ENCODE measurements around the gene RELCH. TPM values are rescaled to one million over a fixed set of nuclear protein-coding genes. Genes with fewer than 3 reads are reported as not detected.

The RELCH gene
- total RNA-seq, 1 experiment from 2014 or later, result 21.6 TPM

GRCh38 chr18:62332964-62333695, 146.1 kb downstream of the RELCH start:
- H3K27me3 ChIP-seq (ENCODE audit: low read length), result no peaks in the 10 kb centered on the region
- no peak for TF ChIP-seq EZH2phosphoT487 (IDR thresholded peaks at IDR 0.05; ENCODE audit: borderline replicate concordance, low read length)
- TF ChIP-seq EZH2 (IDR thresholded peaks at IDR 0.05; ENCODE audit: low read length, unreplicated experiment), result no peak
- TF ChIP-seq CTCF (conservative IDR thresholded peaks at IDR 0.05; ENCODE audit: low read depth, low read length), result no peak
- H3K27ac ChIP-seq (ENCODE audit: low read length), result no peak overlapping the region
- intact Hi-C loops (cut with micrococcal nuclease), result no loop called here
- BruUV-seq (replicated peaks), result no TSS peak
- peaks cover 3% of the 10 kb centered on the region for H3F3A ChIP-seq (ENCODE audit: low read length, unreplicated experiment)
- H3K4me1 ChIP-seq (ENCODE audit: insufficient read depth, low read length), result peaks cover 79% of the 10 kb centered on the region
- ATAC-seq (no peak), DNase-seq (no peak)
- H3K9ac ChIP-seq (ENCODE audit: low read length), result no peak overlapping the region
- no peak overlapping the region for H2AFZ ChIP-seq (ENCODE audit: low read length)
- H3K9me2 ChIP-seq (replicated peaks; ENCODE audit: low read length), result no peaks in the 10 kb centered on the region
- ChIA-PET CTCF (no interaction called here), POLR2A (ENCODE audit: unreplicated experiment) (no interaction called here)
- H3K36me3 ChIP-seq (ENCODE audit: low read depth, low read length), result no peaks in the 10 kb centered on the region; the same call in 1 of the 2 replicates
- peaks cover 89% of the 10 kb centered on the region for H3K79me2 ChIP-seq (ENCODE audit: low read length)
- no peaks in the 10 kb centered on the region for H3K9me3 ChIP-seq (ENCODE audit: low read length)
- no peak overlapping the region for H3K4me3 ChIP-seq (ENCODE audit: low read length)
- peak overlapping the region; percentile 84; the same call in 1 of the 2 replicates for H3K4me2 ChIP-seq (ENCODE audit: low read length)
- H4K20me1 ChIP-seq (ENCODE audit: low read length), result 0 out of 2 replicates have a peak, but pooled peaks cover under 1% of the 10 kb centered on the region

GRCh38 chr18:62334120-62334519, 147.1 kb downstream of the RELCH start:
- Histone ChIP-seq H3K4me1 (ENCODE audit: insufficient read depth, low read length) (peaks cover 76% of the 10 kb centered on the region), H3K4me3 (ENCODE audit: low read length) (peak overlapping the region; percentile 44), H3K9me3 (ENCODE audit: low read length) (no peaks in the 10 kb centered on the region), H3K36me3 (ENCODE audit: low read depth, low read length) (no peaks in the 10 kb centered on the region; the same call in 1 of the 2 replicates), H3K9ac (ENCODE audit: low read length) (peak overlapping the region; percentile 21; the same call in 1 of the 2 replicates), H3K27me3 (ENCODE audit: low read length) (no peaks in the 10 kb centered on the region), H3F3A (ENCODE audit: low read length, unreplicated experiment) (peaks cover 3% of the 10 kb centered on the region), H3K79me2 (ENCODE audit: low read length) (peaks cover 83% of the 10 kb centered on the region), H3K9me2 (replicated peaks; ENCODE audit: low read length) (no peaks in the 10 kb centered on the region), H2AFZ (ENCODE audit: low read length) (no peak overlapping the region), H3K27ac (ENCODE audit: low read length) (peak overlapping the region; percentile 44), H3K4me2 (ENCODE audit: low read length) (peak overlapping the region; percentile 84), H4K20me1 (ENCODE audit: low read length) (no peaks in the 10 kb centered on the region)
- no TSS peak for BruUV-seq (replicated peaks)
- ATAC-seq (peak; percentile 73), DNase-seq (peak; percentile 94)
- TF ChIP-seq EZH2 (IDR thresholded peaks at IDR 0.05; ENCODE audit: low read length, unreplicated experiment) (no peak), EZH2phosphoT487 (IDR thresholded peaks at IDR 0.05; ENCODE audit: borderline replicate concordance, low read length) (no peak), CTCF (conservative IDR thresholded peaks at IDR 0.05; ENCODE audit: low read depth, low read length) (no peak)
- intact Hi-C loops (cut with micrococcal nuclease), result no loop called here
- CTCF ChIA-PET, result no interaction called here
- POLR2A ChIA-PET (ENCODE audit: unreplicated experiment), result no interaction called here

GRCh38 chr18:62335494-62335893, 148.4 kb downstream of the RELCH start:
- no TSS peak for BruUV-seq (replicated peaks)
- CTCF ChIA-PET, result no interaction called here

More at GRCh38 chr18:62335494-62335893, 148.4 kb downstream of the RELCH start:
- DNase-seq (no peak), ATAC-seq (no peak)
- H3K9ac ChIP-seq (ENCODE audit: low read length), result no peak overlapping the region
- no peak overlapping the region for H3K4me3 ChIP-seq (ENCODE audit: low read length)
- peaks cover 81% of the 10 kb centered on the region for H3K79me2 ChIP-seq (ENCODE audit: low read length)
- no peaks in the 10 kb centered on the region for H4K20me1 ChIP-seq (ENCODE audit: low read length)
- no peaks in the 10 kb centered on the region for H3K9me2 ChIP-seq (replicated peaks; ENCODE audit: low read length)
- peaks cover 77% of the 10 kb centered on the region for H3K4me1 ChIP-seq (ENCODE audit: insufficient read depth, low read length)
- intact Hi-C loops (cut with micrococcal nuclease), result no loop called here
- TF ChIP-seq EZH2 (IDR thresholded peaks at IDR 0.05; ENCODE audit: low read length, unreplicated experiment) (no peak), CTCF (conservative IDR thresholded peaks at IDR 0.05; ENCODE audit: low read depth, low read length) (no peak), EZH2phosphoT487 (IDR thresholded peaks at IDR 0.05; ENCODE audit: borderline replicate concordance, low read length) (no peak)
- H2AFZ ChIP-seq (ENCODE audit: low read length), result no peak overlapping the region
- no peaks in the 10 kb centered on the region for H3K9me3 ChIP-seq (ENCODE audit: low read length)
- H3K27me3 ChIP-seq (ENCODE audit: low read length), result no peaks in the 10 kb centered on the region
- no peak overlapping the region; the same call in 1 of the 2 replicates for H3K4me2 ChIP-seq (ENCODE audit: low read length)
- no peaks in the 10 kb centered on the region for H3F3A ChIP-seq (ENCODE audit: low read length, unreplicated experiment)
- no peaks in the 10 kb centered on the region; the same call in 1 of the 2 replicates for H3K36me3 ChIP-seq (ENCODE audit: low read depth, low read length)
- POLR2A ChIA-PET (ENCODE audit: unreplicated experiment), result no interaction called here
- no peak overlapping the region for H3K27ac ChIP-seq (ENCODE audit: low read length)

All from PC-3 (cell line).